Thoracic aorta (tissue), 2 donors: ENCODE data around the gene TMEFF1. TPM values are rescaled to one million over a fixed set of nuclear protein-coding genes. Genes with fewer than 3 reads are reported as not detected.
A peak's percentile ranks its signal among the peaks of the same experiment; 100 is the strongest.

Experiments used
- ATAC-seq: fragments of 150-250 bp; one replicate; pipeline ENCODE4 v1.8.0; 2017; ENCODE audit warnings: low read depth; ENCODE audit not compliant: insufficient number of reproducible peaks, low FRiP score
- DNase-seq: peaks from one replicate; pipeline ENCODE4 v3.0.0-alpha.2; 2020; ENCODE audit warnings: low spot score
- H3K27ac ChIP-seq, 2 donors: fragments of 200-600 bp; sonication (generic); 1 replicate in 1 of 2; 2 replicates in 1 of 2; pipeline ENCODE4 v1.5.1; 2016; ENCODE audit warnings: mild to moderate bottlenecking in 2 of 2, moderate library complexity in 2 of 2
- H3K27me3 ChIP-seq: fragments of 200-600 bp; sonication (generic); replicated peaks from 2 replicates; pipeline ENCODE4 v1.6.0; 2016; ENCODE audit warnings: mild to moderate bottlenecking; ENCODE audit not compliant: insufficient read depth
- H3K36me3 ChIP-seq: fragments of 200-600 bp; sonication (generic); one replicate; pipeline ENCODE4 v1.5.1; 2016
- H3K4me1 ChIP-seq, 2 donors: fragments of 200-600 bp; sonication (generic); 1 replicate in 1 of 2; 2 replicates in 1 of 2; pipeline versions ENCODE4 v1.5.1 to v1.6.0; 2016; ENCODE audit warnings: low read depth in 2 of 2, mild to moderate bottlenecking in 1 of 2; ENCODE audit not compliant: control insufficient read depth in 1 of 2
- H3K4me3 ChIP-seq: fragments of 200-600 bp; sonication (generic); 2 replicates; pipeline ENCODE4 v1.5.1; 2016; ENCODE audit warnings: mild to moderate bottlenecking
- H3K9me3 ChIP-seq: fragments of 200-600 bp; sonication (generic); 2 replicates; pipeline ENCODE4 v1.5.1; 2016
- total RNA-seq, 2 donors: library from RNA; depleted of rRNA; stranded (reverse); fragments of >200 nt; gene quantifications; one replicate each; pipeline versions ENCODE4 v1.1.0 to v1.2.3, GENCODE V29; 2016
- TF ChIP-seq, protein P1 (sequence below): fragments of 200-600 bp; sonication (generic); IDR thresholded peaks from one replicate; pipeline ENCODE4 v1.5.1; 2019; ENCODE audit warnings: antibody characterized with exemption

TMEFF1 gene
- total RNA-seq, 2 donors from 2014 or later, result not detected

DNA sequence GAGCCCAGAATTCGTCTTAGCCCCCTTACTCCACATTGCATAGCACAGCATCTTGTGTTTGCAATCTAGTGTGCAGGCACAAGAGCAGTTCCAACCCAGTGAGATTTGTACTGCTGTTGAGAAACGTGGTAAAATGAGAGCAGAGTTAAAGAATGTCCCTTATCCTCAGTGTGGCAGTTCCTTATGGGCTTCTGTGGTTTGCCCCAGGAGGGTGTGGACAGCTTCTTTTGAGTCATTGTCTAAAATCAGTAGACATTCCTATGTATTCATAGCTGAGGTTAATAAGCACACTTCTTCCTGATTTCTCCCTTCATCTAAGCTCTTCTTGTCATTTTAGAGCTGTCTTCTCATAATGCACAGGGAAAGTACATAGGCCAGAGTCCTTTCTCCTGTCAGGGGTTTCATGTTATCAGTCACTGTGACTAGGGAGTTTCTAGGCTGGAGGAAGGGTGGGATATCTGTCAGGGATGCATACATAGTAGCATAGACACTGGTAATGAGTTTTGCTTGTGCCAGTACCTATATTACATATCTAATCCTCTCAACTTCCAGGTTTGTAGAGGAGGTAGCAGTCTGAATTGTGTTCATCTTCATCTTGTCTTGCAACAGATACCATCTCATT is 102.9 kb downstream of the TMEFF1 start:
- Histone ChIP-seq H3K4me1 (peaks cover 8 to 13% of the 10 kb centered on the region in 2 donors), H3K27me3 (no peaks in the 10 kb centered on the region), H3K9me3 (no peaks in the 10 kb centered on the region), H3K36me3 (no peaks in the 10 kb centered on the region), H3K4me3 (no peak overlapping the region), H3K27ac (no peak overlapping the region)
- ATAC-seq (no peak), DNase-seq (no peak)
- TF ChIP-seq, protein P1, sequence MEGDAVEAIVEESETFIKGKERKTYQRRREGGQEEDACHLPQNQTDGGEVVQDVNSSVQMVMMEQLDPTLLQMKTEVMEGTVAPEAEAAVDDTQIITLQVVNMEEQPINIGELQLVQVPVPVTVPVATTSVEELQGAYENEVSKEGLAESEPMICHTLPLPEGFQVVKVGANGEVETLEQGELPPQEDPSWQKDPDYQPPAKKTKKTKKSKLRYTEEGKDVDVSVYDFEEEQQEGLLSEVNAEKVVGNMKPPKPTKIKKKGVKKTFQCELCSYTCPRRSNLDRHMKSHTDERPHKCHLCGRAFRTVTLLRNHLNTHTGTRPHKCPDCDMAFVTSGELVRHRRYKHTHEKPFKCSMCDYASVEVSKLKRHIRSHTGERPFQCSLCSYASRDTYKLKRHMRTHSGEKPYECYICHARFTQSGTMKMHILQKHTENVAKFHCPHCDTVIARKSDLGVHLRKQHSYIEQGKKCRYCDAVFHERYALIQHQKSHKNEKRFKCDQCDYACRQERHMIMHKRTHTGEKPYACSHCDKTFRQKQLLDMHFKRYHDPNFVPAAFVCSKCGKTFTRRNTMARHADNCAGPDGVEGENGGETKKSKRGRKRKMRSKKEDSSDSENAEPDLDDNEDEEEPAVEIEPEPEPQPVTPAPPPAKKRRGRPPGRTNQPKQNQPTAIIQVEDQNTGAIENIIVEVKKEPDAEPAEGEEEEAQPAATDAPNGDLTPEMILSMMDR, result no peak

DNA sequence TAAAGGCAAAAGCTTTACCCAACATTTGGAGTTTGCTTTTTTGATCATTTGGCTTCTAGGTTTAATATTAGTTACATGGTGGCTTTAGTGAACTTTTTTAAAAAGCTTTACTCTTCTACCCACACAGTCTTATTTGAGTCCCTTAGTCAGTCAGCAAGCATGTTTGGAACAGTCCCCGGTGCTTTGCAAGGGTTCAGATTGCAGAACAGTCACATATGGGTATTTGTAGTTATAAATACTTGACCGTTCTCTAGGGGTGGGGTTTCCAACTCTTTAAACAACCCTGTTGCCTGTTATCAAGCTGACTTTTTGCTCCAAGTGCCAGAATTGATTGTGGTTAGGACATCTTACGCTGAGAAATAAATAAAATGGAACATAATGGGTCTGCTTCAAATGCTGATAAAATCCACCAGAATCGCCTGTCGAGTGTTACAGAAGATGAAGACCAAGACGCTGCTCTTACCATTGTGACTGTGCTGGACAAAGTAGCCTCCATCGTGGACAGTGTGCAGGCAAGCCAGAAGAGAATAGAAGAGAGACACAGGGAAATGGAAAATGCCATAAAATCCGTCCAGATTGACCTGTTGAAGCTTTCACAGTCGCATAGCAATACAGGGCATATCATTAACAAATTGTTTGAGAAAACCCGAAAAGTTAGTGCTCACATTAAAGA is 105.0 kb downstream of the TMEFF1 start, which contains the start of gene CAVIN4:
Gene CAVIN4, plus strand, starts transcription at position 304 of the 673 bp plus-strand sequence. Its CDS starts 65 bp downstream, at position 369.
- Histone ChIP-seq H3K27ac (peak within 1 kb of the TSS in 1 of 2 donors; percentile 17), H3K27me3 (no peaks in the 10 kb centered on the region), H3K4me1 (peaks cover 12 to 13% of the 10 kb centered on the region in 2 donors), H3K9me3 (no peaks in the 10 kb centered on the region), H3K36me3 (no peaks in the 10 kb centered on the region), H3K4me3 (no peak within 1 kb of the TSS)
- TF ChIP-seq, protein P1, result no peak
- DNase-seq (no peak), ATAC-seq (no peak)

DNA sequence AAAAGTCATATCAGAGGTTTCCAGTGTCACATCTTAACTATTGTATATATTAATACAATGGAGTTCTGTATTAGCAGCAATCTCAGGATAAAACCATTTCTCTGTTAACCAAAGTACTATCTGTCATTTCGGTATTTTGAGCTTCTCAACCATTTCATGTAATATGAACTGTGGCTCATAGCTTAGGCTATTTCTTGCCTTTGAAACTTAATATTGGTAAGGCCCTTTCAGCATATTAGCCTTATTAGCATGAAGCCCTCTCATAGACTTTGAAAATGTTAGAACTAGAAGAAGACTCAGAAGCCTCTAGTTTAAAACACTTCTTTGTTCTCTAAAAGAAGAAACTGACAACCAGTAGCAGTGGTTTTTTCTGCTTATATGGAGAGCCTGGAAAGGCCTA is 105.7 kb downstream of the TMEFF1 start:
- Histone ChIP-seq H3K36me3 (no peaks in the 10 kb centered on the region), H3K9me3 (no peaks in the 10 kb centered on the region), H3K27me3 (no peaks in the 10 kb centered on the region), H3K4me3 (no peak overlapping the region), H3K27ac (no peak overlapping the region), H3K4me1 (peaks cover 12 to 13% of the 10 kb centered on the region in 2 donors)
- DNase-seq (no peak), ATAC-seq (no peak)
- TF ChIP-seq, protein P1, result no peak

DNA sequence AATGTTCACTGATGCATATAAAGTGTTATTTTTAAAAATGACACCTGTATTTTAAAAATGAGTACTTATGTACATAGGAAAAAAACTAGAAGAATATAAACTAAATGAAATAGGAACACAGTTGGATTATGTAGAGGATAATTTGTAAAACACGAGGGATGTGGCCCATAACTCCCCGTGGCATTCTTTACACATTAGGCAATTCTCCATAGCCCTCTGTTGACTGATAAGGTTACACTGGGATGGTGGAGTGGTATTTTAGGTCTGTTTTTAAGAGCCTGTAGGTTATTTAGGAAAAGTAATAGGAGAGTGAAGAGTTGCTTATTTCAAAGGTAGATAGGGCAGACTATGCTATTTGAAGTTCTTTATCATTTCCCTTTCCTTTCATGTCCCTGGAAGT is 106.7 kb downstream of the TMEFF1 start:
- H3K9me3 ChIP-seq, result no peaks in the 10 kb centered on the region
- ATAC-seq, result no peak
- TF ChIP-seq, protein P1, result no peak
- no peaks in the 10 kb centered on the region for H3K36me3 ChIP-seq
- H3K4me1 ChIP-seq, result peaks cover 12 to 13% of the 10 kb centered on the region in 2 donors
- no peak overlapping the region for H3K27ac ChIP-seq
- H3K4me3 ChIP-seq, result no peak overlapping the region
- DNase-seq, result no peak
- no peaks in the 10 kb centered on the region for H3K27me3 ChIP-seq

DNA sequence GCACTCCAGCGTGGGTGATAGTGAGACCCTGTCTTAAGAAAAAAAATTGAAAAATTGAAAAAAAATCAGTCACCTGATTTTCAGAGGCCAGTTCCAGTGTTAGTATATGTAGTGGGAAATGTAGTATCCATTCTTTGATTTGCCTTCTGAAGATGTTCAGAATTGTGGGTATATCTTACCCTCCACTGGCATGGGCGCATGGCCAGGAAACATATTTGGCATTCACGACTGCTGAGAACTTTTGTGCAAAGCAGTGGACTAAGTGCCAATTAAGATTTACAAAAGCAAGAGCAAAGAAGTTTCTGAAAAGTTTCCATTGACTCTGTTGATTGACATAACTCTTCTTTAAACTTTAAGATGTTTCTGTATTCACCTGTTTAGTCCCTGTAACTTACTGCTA is 107.3 kb downstream of the TMEFF1 start:
- Histone ChIP-seq H3K4me3 (no peak overlapping the region), H3K9me3 (no peaks in the 10 kb centered on the region), H3K36me3 (no peaks in the 10 kb centered on the region), H3K27ac (no peak overlapping the region), H3K27me3 (no peaks in the 10 kb centered on the region), H3K4me1 (peaks cover 12 to 13% of the 10 kb centered on the region in 2 donors)
- TF ChIP-seq, protein P1, result no peak
- ATAC-seq, result no peak
- no peak for DNase-seq
